LHCN-M2 (cell line): Measurements from ENCODE around the gene KIF26B. TPM values are rescaled to one million over a fixed set of nuclear protein-coding genes. Genes with fewer than 3 reads are reported as not detected.

Experiments used
- DNase-seq: peaks from one replicate; pipeline ENCODE4 v3.0.0-alpha.2; 2012; ENCODE audit warnings: low read depth
- total RNA-seq: library from RNA; depleted of rRNA; stranded (reverse); fragments of >200 nt; gene quantifications from 2 replicates; pipeline ENCODE4 v1.2.3, GENCODE V29; 2014

The KIF26B gene
- total RNA-seq, 1 experiment from 2014 or later = 0.17 TPM

GRCh38 chr1:245558069-245558468, 403.3 kb downstream of the KIF26B start:
- no peak for DNase-seq

- no peak for DNase-seq
Measured at GRCh38 chr1:245560316-245560859, 405.6 kb downstream of the KIF26B start.

GRCh38 chr1:245561665-245562234, 407.0 kb downstream of the KIF26B start:
- DNase-seq = no peak

- DNase-seq = no peak
Measured at GRCh38 chr1:245566134-245566533, 411.3 kb downstream of the KIF26B start.

- no peak for DNase-seq
Measured at GRCh38 chr1:245566952-245567351, 412.2 kb downstream of the KIF26B start.

GRCh38 chr1:245571815-245572294, 417.1 kb downstream of the KIF26B start:
- DNase-seq = no peak

- DNase-seq = no peak
Measured at GRCh38 chr1:245572709-245573108, 417.9 kb downstream of the KIF26B start.

- DNase-seq = no peak
Measured at GRCh38 chr1:245575710-245576109, 420.9 kb downstream of the KIF26B start.

GRCh38 chr1:245576323-245576722, 421.5 kb downstream of the KIF26B start:
- no peak for DNase-seq

- DNase-seq = no peak
Measured at GRCh38 chr1:245577191-245578157, 422.7 kb downstream of the KIF26B start.

GRCh38 chr1:245578308-245578707, 423.5 kb downstream of the KIF26B start:
- no peak for DNase-seq

GRCh38 chr1:245578771-245579170, 424.0 kb downstream of the KIF26B start:
- no peak for DNase-seq

GRCh38 chr1:245579881-245580280, 425.1 kb downstream of the KIF26B start:
- no peak for DNase-seq

GRCh38 chr1:245580651-245581050, 425.9 kb downstream of the KIF26B start:
- DNase-seq = no peak

GRCh38 chr1:245582026-245582425, 427.2 kb downstream of the KIF26B start:
- no peak for DNase-seq

GRCh38 chr1:245583081-245583480, 428.3 kb downstream of the KIF26B start:
- DNase-seq = no peak

GRCh38 chr1:245583575-245584330, 429.0 kb downstream of the KIF26B start:
- no peak for DNase-seq

GRCh38 chr1:245585252-245585959, 430.6 kb downstream of the KIF26B start:
- peak; percentile 29 for DNase-seq

- no peak for DNase-seq
Measured at GRCh38 chr1:245587435-245588115, 432.8 kb downstream of the KIF26B start.

- DNase-seq = no peak
Measured at GRCh38 chr1:245588116-245588639, 433.4 kb downstream of the KIF26B start.
